NCI-H2029 treated with DMSO at 0.1 percent for 48 hours (cell line): ENCODE measurements around the gene NTRK1.

Experiments
- DNase-seq: peaks from one replicate; lab custom pipeline; 2025; lab: John Stamatoyannopoulos, UW

Gene NTRK1

DNA sequence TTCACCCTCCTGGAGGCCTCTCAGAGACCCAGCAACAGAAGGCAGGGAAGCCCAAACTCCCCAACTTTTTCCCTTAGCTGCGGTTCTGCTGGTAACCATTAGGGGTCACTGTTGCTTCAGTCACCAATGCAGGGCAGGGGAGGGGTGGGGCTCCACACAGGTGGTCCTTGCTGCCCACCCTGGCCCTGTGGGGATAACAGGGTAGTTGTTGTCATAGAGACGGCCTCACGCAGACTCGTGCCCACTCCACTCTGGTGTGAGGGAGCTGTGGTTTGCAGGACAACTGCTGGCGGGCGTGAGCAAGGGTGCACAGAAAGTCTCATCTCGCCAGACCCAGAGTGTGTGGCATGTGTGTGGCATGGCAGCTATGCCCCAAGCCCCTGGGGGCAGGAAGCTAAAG lies 21.7 kb upstream of the NTRK1 start:
- peak; percentile 16 for DNase-seq

DNA sequence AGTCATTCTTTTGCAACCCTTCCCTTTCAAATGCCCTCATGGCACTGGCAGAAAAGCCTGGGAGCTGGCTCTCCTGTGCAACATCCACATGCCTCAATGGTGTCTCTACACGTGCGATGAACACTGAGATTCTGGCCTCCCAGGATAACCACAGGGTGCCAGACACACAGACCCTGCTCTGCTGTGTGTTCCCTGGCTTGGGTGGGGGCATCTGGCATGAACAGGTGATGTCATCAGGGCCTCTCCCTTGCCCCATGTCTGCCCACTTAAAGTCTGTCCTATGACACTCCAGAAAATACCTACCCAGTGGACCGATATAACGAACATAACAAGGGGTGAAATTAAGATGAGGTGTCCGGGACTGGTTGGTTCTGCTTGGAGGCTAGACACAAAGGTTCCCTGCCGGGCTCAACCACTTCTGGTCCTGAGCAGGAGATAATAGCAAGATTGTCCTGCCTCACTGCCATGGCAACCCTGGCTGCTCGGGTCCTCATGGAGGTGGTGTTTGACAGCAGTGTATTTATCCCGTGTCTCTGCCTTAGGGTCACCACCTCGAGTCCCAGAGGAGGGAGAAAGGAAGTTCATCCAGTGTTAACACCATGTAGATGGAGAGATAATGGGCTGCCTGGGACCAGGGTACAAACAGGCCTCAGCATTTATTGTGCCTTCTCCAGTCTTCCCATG lies 21.1 kb upstream of the NTRK1 start:
- DNase-seq = no peak

DNA sequence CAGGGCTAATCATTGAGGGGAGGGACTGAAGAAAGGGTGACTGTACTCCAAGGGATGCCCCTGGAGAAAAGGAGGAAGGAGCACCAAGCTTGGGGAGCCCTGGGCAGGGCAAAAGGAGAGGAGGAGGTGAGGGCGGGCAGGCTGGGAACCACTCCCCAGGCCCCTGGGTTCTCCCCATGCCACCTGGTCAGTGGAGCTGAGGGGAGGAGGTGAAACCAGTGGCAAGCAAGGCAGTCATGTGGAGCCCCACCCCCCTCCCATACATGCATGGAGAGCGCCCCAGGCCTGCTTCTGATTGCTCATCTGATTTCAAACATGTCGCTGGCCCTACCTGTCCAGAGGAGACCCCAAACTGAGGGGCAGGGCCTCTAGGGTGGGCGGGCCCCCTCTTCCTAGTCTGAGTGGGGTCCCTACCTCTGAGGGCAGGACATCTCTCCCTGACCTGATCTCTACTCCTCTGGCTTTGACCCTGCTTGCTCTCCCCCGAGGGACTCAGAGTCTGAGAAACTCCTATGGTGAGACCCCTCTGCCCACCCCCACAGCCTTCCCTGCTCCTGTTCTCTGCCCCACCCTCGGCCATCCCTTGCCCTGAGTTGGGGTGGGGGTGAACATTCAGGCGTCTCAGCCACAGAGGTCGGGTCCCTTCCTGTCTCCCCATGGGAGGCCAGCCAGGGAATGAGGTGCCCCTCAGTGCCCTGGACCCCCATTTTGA lies 20.3 kb upstream of the NTRK1 start:
- no peak for DNase-seq

DNA sequence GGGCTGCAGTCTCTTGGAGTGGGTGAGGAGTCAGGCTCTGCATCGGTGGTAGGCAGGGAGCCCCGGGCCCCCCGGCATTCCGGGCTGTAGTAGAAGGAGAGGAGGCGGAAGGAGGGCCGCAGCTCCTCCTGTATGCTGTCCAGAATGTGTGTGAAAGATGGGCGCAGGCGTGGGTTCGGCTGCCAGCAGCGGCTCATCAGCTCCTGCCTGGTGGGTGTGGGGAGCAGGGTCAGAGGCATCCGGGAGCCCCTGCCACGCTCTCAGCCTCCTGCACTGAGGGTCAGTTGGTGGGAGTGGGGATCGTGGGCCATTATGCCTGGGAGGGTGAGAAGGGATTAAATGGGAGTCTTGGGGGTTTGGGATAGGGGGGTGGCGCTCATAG lies 19.8 kb upstream of the NTRK1 start:
- no peak for DNase-seq

DNA sequence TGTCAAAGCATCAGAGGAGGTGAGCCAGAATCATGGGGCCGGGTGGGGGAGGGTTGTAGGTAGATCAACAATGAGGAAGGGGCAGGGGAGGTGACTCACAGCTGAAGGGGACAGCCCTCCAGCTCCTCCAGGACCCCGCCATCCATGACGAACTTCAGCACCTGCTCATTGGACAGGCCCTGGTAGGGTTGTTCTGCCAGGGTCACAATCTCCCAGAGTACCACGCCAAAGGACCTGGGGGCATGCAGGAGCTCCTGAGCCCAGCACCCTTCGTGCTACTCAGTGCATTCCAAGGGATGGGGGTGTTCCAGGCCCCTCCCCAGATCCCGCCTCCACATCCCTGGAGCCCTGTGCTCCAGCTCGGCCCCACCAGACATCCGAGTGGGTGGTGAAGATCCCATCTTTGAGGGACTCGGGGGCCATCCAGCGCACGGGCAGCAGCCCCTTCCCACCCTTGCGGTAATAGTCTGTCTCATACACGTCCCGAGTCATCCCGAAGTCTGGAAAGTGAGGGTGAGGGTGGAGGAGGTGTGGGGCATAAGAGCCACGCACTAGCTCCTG lies 19.3 kb upstream of the NTRK1 start:
- DNase-seq = no peak

DNA sequence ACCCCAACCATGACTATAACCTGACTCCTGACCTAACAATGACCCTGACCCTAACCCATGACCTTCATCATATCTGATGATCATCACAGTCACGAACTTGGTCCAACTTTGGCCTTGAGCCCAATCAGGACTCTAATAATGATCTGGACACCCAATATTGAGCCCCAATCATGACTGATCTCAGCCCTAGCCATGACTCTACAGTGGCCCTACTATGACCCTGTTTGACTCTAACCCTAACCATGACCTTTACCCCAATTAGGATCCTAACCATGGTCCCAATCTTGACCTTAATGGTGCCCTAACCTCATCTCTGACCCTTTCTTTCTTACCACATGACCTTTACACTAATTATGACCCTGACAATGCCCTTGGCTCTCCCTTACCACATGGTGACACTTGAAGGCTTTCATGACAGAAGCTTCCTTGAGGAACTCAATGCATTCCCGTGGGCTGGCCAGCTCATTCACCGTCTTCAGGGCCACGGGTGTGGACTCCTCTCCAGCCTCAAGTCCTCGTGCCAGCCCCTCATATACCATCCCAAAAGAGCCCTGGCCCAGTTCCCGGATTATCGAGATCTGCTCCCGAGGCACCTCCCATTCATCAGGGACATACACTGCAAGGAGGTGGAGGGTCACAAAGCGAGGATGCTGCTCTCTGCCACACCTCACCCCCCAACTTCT lies 17.9 kb upstream of the NTRK1 start:
- DNase-seq = no peak

DNA sequence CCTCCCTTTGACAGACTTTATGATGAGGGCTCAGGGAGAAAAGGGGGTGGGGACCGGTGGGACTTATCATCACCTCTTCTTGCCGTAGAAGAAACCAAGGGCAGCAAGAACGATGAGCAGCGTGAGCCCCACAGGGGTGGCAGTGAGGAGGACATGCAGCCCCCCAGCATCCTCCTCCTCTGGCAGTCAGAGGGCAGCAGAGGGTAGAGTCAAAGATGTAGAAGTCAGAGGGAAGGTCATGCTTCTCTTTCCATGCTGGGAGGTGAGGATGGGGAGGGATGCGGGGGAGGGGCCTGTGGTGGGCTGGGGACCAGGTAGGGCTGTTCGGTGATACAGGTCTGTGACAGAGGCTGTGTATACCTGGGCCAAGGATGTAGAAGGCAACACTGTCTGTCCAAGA lies 16.6 kb upstream of the NTRK1 start:
- DNase-seq = no peak

DNA sequence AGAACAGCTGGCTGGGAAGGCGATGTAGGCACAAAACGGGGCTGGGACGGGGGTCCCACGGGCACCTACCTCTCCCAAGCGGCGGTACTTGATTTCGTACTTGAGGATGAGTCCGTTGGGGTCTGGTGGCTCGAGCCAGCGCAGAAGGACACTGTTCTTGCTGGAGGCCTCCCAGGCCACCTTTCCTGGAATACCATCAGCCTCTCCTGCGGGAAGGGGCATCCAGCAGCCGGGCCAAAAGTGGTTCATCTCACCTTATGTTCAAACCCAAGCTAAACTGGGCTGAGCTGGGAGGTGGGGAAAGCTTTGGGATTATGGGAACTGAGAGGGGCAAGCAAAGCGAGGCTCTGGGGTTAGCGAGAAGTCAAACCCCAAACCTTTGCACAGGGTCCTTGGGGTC lies 16.0 kb upstream of the NTRK1 start:
- DNase-seq = no peak

DNA sequence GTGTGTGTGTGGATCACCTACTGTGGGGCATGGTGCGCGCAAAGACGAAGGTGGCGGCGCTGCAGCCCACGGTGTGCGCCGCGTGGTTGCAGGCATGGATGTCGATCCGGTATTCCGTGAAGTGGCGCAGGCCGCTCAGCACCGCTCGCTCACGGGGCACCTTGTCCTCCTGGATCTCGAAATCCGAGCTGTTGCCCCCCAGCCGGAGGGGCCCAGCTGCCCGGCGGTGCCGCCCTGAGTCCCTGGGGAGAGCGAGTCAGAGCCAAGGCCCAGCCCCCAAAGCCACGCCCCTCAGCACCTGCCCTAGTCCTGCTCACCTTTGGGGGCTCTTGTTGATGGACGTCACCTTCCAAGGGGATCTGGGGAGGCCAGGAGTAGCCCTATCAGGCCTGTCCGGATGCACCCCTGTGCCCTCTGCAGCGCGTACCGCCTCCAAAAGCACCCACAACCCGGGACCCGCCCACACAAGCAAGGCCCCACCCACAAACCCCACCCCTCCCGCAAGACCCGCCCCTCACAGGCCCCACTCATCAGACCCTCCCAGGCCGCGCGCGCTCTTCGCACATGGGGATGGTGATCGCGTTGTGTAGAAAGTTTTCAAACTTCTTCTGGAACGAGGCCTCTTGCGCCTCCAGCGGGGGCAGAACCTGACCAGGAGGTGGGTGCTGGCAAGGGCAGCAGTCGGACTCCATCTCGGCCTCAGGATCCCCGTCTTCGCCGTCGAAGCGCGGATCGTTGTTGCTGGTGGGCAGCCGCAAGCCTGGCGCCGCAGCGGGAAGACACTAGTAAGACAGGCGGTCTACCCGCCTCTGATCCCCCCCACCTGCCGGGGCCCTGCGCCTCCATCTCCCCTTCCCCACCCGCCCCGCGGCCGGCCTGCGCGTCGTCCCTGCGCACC lies 15.4 kb upstream of the NTRK1 start:
- no peak for DNase-seq

DNA sequence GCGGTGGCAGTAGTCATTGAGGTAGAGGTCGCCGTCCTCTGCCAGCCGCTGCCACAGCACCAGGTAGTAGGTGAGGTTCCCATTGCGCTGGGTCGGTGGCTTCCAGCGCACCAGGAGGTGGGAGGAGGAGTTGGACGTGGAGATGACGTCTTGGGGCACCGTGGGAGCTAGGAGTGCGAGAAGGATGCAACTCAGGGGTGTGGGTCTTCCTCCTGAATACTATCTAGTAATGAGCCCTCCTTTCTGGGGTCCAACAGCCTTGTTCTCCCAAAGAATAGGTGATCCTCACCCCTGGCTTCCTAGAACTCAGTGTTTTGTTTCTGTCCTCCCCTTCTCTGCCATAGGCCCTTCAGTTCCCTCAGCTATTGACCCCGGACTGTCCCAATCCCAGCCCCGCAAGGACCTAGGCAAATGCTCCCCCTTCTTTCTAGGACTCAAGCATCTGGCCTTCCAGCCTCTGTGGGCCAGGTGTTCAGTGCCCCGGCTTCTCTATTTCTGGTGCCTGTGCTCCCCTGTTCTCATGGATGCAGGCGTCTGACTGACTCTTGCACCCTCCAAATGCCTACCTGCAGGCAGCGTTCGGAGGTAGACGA lies 14.6 kb upstream of the NTRK1 start:
- no peak for DNase-seq

DNA sequence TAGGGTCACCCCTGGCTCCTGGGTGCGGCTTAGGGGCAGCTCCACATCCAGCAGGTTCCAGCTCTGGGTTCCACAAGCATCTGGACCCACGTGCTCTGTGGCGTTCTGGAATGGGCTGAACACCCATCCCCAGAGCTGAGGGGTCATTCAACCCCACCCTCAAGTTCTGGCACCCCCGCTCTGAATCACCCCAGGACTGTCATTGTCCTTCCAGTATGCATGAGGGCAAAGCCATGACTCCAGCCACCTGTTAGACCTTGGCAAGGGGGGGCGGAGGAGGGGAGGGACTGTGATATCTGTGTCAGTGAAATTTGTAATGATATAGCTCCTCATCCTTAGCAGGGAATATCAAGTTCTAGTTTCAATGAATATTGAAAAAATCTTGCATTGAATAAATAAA lies 14.0 kb upstream of the NTRK1 start:
- DNase-seq = no peak

DNA sequence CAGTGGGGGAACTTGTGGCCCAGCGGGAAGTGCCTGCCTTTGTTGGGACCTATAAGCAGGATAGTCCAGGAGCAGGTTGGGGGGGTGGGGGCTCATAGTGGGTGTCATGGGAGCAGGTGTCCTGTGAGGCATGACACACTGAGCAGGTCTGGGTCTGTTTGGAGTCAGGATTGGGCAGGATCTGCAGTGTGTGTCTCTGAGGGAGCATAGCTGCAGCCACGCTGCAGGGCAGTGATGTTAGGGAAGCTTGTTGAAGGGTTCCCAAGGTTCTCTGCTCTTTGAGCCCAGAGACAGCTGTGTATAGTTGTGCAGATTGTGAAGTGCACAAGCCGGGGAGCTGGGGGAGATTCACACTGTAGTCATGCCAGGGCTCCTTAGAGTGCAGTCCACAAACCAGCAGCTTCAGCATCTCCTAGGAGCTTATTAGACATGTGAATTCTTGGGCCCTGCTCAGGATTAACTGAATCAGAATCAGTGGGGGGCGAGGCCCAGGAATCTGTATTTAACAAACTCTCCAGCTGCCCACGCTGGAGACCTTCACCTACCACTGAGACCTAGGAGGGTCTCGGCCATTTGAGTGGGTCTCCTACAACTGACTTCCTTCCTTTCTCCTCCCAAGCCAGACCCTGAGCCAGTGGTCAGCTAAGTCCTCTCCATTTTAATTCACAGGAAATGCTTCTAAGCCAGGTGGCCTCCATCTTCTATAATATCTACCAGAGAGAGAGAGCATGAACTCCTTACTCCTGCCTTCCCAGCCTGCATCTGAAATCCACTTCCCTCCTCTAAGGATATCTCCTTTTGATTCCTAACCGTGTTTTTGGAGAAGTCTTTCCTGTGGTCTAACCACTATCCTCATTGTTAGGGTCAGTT lies 12.8 kb upstream of the NTRK1 start:
- no peak for DNase-seq

DNA sequence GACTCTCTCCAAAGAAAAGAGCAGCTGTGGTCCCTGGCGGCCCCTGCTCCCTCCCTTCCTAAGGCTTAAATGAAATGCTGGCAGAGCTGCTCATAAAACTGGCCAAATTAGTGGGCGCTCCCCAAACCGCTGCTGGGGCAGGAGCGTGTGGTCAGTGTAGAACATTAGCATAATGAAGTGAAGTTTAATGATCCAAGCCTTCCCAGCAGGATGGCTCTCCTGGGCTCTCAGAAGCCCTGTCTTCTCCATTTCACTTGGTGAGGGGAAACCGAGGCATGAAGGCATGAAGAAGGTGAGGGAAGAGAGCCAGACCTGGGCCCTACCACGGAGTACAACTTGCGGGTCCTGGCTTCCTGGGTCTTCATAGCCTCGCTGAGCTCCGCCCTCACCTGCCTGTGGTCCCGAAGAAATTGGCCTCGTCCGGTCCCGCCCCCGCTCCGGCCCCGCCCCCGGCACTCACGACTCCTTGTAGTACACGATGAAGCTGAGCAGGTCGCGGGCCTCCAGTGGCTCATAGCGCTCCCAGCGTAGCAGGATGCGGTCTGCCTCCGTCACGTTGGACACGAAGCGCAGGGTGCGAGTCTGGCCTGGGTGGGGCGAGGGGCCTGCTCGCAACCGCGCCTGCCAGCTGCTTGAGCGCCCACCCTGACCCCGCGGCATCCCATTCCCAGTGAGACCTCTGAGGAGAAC lies 12.1 kb upstream of the NTRK1 start:
- DNase-seq = no peak

DNA sequence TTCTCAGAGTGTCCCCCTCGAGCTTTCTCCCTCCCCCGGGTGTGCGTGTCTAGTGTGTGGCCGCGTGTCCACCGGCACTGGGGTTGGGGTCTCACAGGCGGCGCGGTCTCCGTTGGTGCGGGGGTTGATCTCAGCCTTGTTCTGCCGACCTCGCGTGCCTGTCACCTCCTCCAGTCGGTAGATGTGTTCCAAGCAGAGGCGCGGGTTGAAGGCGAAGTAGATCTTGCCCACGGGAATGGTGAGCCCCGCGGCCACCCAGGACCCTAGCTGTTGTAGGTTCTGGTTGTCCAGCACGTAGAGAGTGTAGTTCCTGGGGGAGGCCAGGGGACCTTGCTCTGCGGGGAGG lies 11.5 kb upstream of the NTRK1 start:
- no peak for DNase-seq

DNA sequence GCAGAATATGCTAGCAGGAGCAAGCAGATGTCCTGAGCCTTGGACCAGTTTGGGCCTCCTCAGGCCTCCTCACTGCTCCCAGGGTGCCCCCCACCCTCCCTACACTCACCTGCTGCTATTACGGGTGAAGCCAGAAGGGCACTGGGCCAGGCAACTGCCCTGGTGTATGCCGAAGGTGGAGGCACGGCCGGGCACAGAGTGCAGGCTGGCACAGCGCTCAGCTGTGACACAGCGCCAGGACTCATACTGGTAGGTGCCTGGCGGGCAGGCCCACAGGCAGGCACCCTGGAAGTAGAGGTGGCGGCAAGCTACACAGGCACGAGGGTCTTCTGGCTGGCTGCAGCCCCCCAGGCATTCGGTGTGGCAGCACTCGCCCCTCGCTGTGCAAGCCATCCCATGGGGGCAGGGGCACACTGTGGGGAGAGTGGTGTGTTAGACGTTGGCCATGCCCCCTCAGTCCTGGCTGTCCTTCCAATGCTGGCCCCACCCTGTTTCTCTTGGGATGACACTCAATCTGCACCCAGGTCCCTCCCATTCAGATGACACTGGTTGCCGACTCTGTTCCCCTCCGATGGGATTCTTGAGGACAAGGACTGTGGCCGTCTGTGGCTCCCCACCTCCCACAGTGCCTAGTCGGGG lies 8.8 kb upstream of the NTRK1 start:
- peak; percentile 62 for DNase-seq

DNA sequence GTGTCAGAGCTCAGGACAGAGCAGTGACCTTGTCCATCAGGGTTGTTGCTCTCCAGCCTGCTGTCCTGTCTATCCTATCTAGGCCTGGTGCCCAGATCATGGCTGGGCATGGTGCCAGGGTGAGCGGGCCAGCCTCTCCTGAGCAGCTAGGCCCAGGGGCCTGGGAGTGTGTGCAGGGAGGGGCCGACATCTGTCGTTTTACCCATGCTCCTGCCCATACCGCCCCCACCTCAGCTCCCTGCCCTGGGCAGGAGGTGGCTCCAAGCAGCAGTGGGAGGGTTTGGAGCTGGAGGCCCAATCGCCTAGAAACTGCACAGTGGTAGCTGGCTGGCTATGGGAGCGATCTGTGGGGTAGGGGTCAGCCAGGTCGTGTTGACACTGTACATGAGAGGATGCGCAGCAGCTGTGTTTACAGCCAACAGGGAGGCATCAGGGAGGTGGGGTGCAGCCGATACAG lies 8.2 kb upstream of the NTRK1 start:
- peak; percentile 81 for DNase-seq

DNA sequence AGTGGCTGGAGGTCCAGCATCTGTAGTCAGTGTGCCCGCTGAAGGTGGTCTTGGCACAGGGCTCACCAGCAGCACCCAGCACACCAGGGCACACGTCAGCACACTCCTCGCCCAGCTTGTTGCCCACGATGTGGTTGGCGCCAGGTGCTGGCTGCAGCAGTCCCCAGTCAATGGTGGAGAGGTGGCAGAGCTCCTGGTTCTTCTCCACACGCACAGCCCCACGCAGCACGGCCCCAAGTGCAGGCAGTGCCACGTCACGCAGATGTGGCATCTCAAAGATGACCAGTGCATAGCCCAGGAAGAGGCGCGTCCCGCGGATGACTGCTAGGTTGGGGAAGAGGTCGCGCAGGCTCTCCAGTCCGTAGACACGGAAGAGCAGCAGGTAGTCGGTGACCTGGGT lies 6.9 kb upstream of the NTRK1 start:
- no peak for DNase-seq

DNA sequence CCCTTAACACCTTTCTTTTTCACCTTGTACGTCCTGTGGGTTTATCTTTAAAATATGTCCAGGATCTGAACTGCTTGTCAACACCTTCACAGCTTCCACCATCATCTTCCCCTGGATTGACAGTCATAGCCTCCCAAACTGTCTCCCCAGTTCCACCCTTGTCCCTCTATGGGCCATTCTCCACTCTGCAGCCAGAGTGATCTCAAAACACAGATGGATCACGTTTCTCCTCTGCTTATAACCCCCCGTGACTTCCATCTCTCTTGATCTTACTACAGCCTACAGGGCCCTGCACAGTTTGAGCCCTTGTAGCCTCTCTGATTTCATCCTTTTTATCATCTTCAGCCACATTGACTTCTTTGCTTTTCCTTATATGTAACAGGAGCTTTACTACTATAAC lies 6.0 kb upstream of the NTRK1 start:
- no peak for DNase-seq

DNA sequence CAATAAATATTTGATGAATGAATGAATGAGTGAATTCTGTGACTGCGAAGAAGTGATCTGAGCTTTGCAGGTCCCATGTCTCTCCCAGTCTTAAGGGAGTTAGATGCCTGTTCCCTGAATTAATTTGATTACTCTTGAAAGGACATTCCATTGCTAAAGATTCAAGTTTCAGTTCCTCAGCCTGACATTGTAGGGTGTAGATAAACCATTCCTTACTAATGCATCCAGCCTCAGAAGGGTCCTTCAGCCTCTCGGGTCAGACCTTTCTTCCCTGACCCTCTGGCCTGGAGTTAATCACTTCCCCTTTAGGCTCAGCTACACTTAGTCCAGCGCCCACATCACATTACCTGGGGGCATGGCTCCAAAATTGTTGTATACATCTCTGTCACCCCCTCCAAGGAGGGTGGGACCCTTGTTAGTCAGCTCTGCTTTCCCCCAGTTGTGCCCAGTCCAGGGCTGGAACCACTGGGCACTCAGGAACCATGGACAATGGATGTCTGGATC lies 4.3 kb upstream of the NTRK1 start:
- no peak for DNase-seq
